HG02642 (cell line): ENCODE data around the gene ADNP2.

Source experiments
- ATAC-seq: cut with Tn5 transposase; IDR thresholded peaks from one replicate; pipeline ENCODE4 v1.9.1; 2021; ENCODE audit warnings: mild to moderate bottlenecking; ENCODE audit not compliant: unreplicated experiment, poor library complexity

ADNP2 gene

DNA sequence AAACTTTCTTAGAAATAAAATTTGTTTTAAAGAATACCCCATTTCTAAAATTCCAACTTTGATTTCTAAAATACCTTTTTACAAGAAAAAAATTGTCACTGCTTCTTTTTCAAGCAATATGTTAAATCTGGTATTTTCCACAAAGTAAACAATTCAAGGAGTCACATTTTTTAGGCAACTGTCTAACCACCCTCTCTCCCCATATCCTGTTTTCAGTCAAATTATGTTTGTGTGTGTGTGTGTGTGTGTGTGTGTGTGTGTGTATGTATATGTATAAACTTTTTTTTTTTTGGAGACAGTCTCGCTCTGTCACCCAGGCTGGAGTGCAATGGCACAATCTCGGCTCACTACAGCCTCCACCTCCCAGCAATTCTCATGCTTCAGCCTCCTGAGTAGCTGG lies 59.3 kb downstream of the ADNP2 start:
- ATAC-seq: no peak

GRCh38 chr18:80168982-80169381 lies 59.9 kb downstream of the ADNP2 start:
- ATAC-seq: no peak

DNA sequence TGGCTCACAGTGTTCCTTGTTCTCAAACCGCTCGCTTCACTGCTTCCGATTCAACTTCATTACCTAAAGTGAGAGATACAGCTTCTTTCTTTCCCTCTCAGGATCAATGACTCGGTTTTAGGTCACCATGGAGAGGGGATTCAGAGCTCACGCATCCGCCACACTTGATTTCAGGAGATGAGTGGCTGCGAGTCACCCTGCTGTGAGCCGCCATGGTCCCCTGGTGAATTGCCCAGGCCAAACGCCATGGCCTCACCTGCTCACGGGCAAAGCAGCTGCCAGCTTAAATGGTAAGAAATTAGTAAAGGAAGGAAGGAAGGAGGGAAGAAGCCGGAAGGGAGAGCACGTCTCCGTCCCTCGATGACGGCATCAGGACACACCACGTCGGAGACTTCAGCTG lies 60.5 kb downstream of the ADNP2 start:
- no peak for ATAC-seq

GRCh38 chr18:80170395-80171053 lies 61.5 kb downstream of the ADNP2 start:
- no peak for ATAC-seq

- no peak for ATAC-seq
These were observed 62.2 kb downstream of the ADNP2 start for GRCh38 chr18:80171054-80171872.

DNA sequence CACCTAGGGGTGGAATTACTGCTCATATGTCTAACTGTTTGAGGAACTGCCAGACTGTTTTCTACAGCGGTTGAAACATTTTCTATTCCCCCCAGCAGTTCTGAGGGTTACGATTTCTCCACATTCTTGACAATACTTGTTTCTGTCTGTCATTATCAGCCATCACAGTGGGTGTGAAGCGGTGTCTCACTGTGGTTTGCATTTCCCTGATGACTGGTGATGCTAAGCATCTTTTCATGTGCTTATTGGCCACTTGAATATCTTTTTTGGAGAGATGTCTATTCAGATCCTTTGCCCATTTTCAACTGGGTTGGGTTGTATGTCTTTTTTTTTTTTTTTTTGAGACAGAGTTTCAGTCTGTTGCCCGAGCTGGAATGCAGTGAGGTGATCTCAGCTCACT lies 63.0 kb downstream of the ADNP2 start:
- ATAC-seq: no peak

- ATAC-seq: no peak
These were observed 64.0 kb downstream of the ADNP2 start for GRCh38 chr18:80173060-80173459.

- ATAC-seq: no peak
These were observed 66.6 kb downstream of the ADNP2 start for GRCh38 chr18:80175451-80176204.

DNA sequence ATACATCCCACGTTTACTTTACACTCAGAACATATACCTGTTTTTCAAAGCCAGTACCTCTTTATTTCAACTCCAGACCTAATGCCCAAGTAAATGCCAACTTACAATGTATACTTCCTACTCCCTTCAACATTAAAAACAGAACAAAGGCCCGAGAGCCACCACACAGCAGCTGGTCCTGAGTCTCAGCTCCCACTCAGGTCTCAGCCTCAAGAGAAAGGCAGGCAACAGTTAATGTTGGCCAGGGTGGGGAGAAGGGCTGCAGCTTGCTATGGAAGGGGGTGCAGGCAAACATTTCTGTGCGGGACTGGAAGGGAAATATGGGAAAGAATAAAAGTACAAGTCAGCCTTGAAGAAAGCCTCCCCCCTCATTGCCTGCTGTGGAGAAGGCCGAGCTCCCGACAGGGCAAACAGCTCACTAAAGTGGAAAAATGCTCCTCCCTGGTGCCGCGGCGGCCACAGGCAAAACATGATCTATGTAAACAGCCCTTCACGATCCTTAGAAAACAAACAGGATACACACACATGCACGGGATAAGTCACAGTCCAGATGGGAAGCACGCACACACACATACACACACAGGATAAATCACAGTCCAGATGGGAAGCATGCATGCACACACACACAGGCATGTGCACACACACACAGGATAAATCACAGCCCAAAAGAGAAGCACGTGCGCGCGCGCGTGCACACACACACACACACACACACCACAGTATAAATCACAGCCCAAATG lies 67.4 kb downstream of the ADNP2 start:
- no peak for ATAC-seq

DNA sequence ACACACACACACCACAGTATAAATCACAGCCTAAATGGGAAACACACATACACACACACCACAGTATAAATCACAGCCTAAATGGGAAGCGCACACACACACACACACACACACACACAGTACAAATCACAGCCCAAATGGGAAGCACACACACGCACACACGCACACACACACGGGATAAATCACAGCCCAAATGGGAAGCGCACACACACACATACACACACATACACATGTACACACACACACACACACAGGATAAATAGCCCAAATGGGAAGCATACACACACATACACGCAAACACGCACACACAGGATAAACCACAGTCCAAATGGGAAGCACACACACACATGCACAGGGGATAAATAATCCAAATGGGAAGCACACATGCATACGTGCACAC lies 68.1 kb downstream of the ADNP2 start:
- ATAC-seq: no peak

DNA sequence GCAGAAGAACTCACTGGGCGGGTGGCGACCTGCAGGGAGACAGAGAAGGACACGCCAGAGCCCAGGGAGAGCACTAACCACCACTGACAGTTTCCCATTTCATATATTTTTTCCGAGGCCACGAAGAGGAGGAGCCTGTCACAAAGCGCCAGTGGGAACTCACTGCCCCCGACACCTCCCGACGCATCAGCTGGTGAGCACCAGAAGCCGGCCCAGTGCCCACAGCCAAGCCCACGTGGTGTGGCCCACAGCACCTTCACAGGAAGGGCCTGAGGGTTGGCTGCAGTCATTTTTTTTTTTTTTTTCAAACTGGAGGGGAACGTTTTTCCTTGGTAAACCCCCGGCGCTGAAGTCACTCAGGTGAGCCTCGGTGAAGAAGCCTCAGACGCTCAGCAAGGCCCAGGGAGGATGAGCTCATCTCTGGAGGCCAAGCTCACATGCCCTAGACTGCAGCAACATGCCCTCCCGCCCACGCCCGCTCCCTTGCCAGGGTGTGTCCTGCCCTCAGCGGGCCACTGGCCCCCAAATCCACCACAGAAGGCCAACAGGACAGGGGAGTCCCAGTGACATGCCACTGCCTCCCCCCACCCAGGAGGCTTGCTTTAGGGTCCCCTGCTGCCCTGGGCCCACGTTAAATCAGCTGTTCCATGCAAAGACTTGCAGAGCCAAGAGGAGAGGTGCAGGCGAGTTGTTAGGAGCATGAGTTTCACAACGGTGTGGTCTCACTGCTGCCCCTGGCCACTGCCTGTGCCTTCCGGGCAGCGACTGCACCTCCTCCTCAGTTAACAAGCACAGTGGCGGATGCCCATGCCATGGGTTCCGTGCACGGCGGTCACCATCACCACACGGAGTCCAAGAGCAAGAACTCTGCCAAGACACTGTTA lies 70.1 kb downstream of the ADNP2 start:
- ATAC-seq: no peak

DNA sequence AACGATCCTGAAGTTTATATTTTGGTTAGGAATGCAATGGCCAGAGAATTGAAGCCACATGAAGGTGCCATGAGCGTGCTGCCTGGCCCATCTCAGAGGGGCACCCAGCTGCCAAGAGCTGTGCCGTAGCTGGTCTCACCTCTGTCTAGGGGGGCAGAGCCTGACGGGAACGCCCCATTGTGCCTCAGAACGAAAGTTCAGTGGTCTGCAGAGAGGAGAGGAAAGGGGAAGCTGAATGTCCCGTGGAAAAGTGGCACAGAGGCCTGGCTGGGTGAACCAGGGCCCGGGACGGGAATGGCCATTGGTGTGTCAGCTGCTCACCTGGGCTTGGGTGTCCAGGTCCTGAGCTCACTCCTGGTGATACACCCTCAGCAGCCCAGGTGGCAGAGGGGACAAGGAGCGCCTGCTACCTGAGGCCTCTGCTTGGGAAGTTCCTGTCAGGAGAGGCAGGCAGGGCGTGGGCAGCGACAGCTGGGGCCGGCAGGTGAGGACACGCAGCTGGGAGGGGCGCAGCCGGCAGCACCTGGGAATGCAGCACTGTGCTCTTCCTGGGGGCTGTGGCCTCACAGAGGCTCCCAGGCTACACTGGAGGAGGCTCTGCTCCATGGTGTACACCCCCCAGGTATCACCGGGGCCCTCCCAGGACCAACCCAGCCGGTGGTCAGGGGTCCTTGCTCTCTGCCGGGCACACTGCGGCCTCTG lies 70.9 kb downstream of the ADNP2 start:
- ATAC-seq: no peak

- ATAC-seq: no peak
These were observed 71.9 kb downstream of the ADNP2 start for GRCh38 chr18:80180778-80181564.

DNA sequence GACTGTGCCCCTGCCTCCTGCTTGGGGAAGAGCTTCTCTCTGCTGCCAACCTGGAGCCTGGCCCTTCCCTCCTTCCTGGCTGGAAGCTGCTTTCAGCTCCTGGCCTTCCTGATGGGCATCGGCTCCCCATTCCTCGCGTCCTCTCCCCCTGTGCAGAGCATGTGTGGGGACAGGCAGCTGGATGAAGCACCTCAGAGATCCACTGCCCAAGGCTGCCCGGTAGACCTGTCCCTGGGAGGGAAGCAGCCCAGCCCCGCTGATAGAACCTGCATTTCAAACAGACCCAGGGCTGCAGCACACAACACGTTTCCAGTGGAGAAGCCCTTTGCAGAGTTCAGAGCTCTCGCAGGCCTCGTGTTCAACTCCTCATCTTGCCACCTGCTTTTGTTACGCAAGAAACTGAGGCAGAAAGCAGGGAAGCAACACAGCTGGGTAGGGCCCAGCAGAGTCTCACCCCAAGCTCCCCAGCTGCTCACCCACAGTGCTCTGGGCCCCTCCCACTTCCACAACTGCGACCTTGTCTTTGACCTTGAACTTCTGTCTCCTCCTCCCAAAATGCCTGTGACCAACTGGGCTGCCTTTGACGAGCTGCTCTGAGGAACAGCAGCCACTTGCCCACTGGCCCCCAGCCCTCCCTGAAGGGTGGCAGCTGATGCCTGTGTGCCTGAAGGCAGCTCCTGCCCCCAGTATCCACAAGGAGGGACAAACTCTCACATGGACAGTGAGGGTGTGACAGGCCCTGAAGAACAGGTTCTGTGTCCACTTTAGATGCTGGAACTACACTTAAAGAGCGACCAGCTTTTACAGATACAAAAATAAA lies 72.8 kb downstream of the ADNP2 start:
- no peak for ATAC-seq

DNA sequence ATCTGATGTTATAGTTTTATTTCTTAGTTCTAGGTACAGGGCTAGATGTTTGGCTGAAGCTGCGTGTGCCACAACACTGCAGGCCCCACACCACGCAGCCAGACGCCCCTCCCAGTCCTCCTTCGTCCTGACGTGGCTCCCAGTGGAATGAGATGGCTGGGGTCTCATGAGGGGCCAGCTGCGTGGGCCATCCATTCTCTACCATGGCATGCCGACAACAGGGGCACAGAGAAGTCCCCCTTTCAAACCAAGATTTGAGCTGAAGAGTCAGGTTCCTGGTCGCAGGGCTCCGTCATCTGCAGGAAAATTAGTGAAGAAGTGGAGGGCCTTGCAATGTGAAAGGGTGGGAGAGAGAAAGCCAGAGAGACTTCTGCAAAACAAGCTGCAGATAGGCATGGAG lies 73.8 kb downstream of the ADNP2 start:
- no peak for ATAC-seq

- no peak for ATAC-seq
These were observed 74.4 kb downstream of the ADNP2 start for GRCh38 chr18:80183273-80184050.
